ENCODE data around the gene RAET1L.

RAET1L gene

DNA sequence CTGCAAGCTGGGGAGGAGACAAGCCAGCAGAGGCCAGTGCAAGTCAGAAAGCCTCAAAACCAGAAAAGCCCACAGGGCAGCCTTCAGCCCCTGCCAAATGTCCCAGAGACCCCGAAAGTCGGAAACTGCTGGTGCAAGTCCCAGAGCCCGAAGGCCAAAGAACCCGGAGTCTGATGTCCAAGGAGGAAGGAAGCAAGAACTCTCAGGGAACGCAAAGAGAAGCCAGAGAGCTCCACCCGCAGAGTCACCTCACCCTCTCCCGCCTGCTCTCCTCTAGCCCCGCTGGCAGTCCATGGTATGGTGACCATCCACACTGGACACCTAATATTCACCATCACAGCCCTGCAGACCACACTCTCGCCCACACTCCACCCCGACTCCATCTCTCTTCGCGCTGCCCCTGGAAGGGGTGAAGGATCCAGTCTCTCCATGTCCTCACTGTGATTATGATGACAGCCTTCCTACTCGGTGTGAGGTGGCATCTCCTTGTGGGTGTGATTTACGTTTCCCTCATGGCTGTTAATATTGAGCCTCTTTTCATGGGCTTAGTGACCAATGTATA, 33.0 kb upstream of the RAET1L start:
- peaks cover 0 to 3% (median 1%) of the 10 kb centered on the region in 4 experiments for H3K4me1 ChIP-seq (ENCODE audit: control extremely low read depth in 1 of 4, control insufficient read depth in 4 of 4, insufficient read depth in 4 of 4, low read length in 3 of 4)
- peaks cover 0 to 39% (median 11%) of the 10 kb centered on the region in 5 experiments for H3K27me3 ChIP-seq (replicated peaks in 2 of 5; ENCODE audit: control insufficient read depth in 4 of 5, insufficient read depth in 5 of 5, low read length in 4 of 5)
- no peak overlapping the region for H3K27ac ChIP-seq (ENCODE audit: insufficient read depth in 1 of 2, low read depth in 1 of 2, low read length in 2 of 2, poor library complexity in 1 of 2, severe bottlenecking in 2 of 2)
- H3K9me3 ChIP-seq (ENCODE audit: control extremely low read depth in 1 of 5, control insufficient read depth in 4 of 5, insufficient read depth in 2 of 5, low read depth in 1 of 5, low read length in 4 of 5) = no peaks in the 10 kb centered on the region
- ChIA-PET POLR2A (no interaction called here), CTCF (no interaction called here)
- 96% methylated on average over 7 of the region's 14 CpGs for WGBS (ENCODE audit: insufficient coverage)
- H3K36me3 ChIP-seq (ENCODE audit: control insufficient read depth in 4 of 4, insufficient read depth in 4 of 4, low read length in 3 of 4) = peaks cover 0 to 7% (median 0%) of the 10 kb centered on the region in 4 experiments
- no peak for DNase-seq
- H3K4me3 ChIP-seq (ENCODE audit: control insufficient read depth in 1 of 7, extremely low read depth in 1 of 7, insufficient read depth in 4 of 7, low read depth in 2 of 7, low read length in 6 of 7) = no peak overlapping the region

DNA sequence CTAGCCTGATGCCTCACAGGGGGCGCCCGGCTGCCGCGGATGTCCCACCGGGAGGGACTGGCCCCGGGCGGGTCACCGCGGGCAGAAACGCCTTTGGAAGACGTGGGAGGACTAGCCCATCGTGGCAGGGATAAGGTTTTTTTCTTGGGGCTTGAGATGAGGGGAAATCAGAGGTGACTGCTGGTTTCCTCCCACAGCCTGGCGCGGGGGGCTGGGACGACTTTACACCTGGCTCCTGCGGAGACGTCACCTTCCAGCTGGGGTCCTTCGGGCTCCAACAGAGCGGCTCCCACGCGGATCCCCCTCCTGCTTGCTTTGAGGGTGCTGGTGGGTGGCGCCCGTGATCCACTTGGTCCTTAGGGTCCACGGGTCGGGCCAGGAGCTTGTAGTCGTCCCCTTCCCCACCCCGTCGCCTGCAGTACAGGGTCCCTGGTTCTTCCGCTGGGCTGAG, 32.2 kb upstream of the RAET1L start:
- DNase-seq = no peak
- peaks cover 0 to 46% (median 14%) of the 10 kb centered on the region in 5 experiments for H3K27me3 ChIP-seq (replicated peaks in 2 of 5; ENCODE audit: control insufficient read depth in 4 of 5, insufficient read depth in 5 of 5, low read length in 4 of 5)
- H3K36me3 ChIP-seq (ENCODE audit: control insufficient read depth in 4 of 4, insufficient read depth in 4 of 4, low read length in 3 of 4) = peaks cover 0 to 7% (median 0%) of the 10 kb centered on the region in 4 experiments
- CTCF ChIA-PET = no interaction called here
- H3K4me3 ChIP-seq (ENCODE audit: control insufficient read depth in 1 of 7, extremely low read depth in 1 of 7, insufficient read depth in 4 of 7, low read depth in 2 of 7, low read length in 6 of 7) = no peak overlapping the region
- peaks cover 0 to 3% (median 1%) of the 10 kb centered on the region in 4 experiments for H3K4me1 ChIP-seq (ENCODE audit: control extremely low read depth in 1 of 4, control insufficient read depth in 4 of 4, insufficient read depth in 4 of 4, low read length in 3 of 4)
- no peak overlapping the region for H3K27ac ChIP-seq (ENCODE audit: insufficient read depth in 1 of 2, low read depth in 1 of 2, low read length in 2 of 2, poor library complexity in 1 of 2, severe bottlenecking in 2 of 2)
- POLR2A ChIA-PET = no interaction called here
- no peaks in the 10 kb centered on the region for H3K9me3 ChIP-seq (ENCODE audit: control extremely low read depth in 1 of 5, control insufficient read depth in 4 of 5, insufficient read depth in 2 of 5, low read depth in 1 of 5, low read length in 4 of 5)
- 81% methylated on average over 25 of the region's 29 CpGs for WGBS (ENCODE audit: insufficient coverage)

- no peak overlapping the region for H3K27ac ChIP-seq (ENCODE audit: insufficient read depth in 1 of 2, low read depth in 1 of 2, low read length in 2 of 2, poor library complexity in 1 of 2, severe bottlenecking in 2 of 2)
- CTCF ChIA-PET = interaction anchor here (0.6 to 4.2 kb wide), 3 partner anchors 11 to 24 kb away, joined by 3 to 16 read pairs (median 4); partner anchors contain the start of gene ULBP3
- POLR2A ChIA-PET = no interaction called here
- H3K27me3 ChIP-seq (replicated peaks in 2 of 5; ENCODE audit: control insufficient read depth in 4 of 5, insufficient read depth in 5 of 5, low read length in 4 of 5) = peaks cover 0 to 52% (median 14%) of the 10 kb centered on the region in 5 experiments
- no peak for DNase-seq
- peaks cover 0 to 3% (median 1%) of the 10 kb centered on the region in 4 experiments for H3K4me1 ChIP-seq (ENCODE audit: control extremely low read depth in 1 of 4, control insufficient read depth in 4 of 4, insufficient read depth in 4 of 4, low read length in 3 of 4)
- peaks cover 0 to 1% (median 0%) of the 10 kb centered on the region in 4 experiments for H3K36me3 ChIP-seq (ENCODE audit: control insufficient read depth in 4 of 4, insufficient read depth in 4 of 4, low read length in 3 of 4)
- 89% methylated on average over 1 of the region's 4 CpGs for WGBS (ENCODE audit: insufficient coverage)
- no peak overlapping the region for H3K4me3 ChIP-seq (ENCODE audit: control insufficient read depth in 1 of 7, extremely low read depth in 1 of 7, insufficient read depth in 4 of 7, low read depth in 2 of 7, low read length in 6 of 7)
- H3K9me3 ChIP-seq (ENCODE audit: control extremely low read depth in 1 of 5, control insufficient read depth in 4 of 5, insufficient read depth in 2 of 5, low read depth in 1 of 5, low read length in 4 of 5) = no peaks in the 10 kb centered on the region
These were observed 31.6 kb upstream of the RAET1L start for GRCh38 chr6:150056916-150057315.

DNA sequence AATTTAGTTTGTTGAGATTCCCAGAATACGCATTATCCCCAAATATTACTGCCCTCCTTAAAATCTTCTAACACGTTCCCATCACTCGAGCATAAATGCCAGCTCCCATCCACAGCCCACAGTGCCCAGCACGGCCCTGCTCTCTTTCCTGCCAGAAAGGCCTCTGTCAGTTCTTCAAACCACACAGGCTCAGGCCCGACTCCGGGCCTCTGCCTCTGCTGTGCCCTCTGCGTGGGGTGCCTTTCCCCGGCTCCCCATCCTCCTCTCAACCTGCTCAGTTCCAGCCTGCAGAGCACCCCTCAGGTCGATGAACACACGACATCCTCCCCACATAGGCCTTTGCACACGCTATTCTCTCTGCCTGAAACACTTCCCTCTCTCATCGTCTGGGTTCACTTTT, 30.8 kb upstream of the RAET1L start:
- no peaks in the 10 kb centered on the region for H3K36me3 ChIP-seq (ENCODE audit: control insufficient read depth in 4 of 4, insufficient read depth in 4 of 4, low read length in 3 of 4)
- H3K4me1 ChIP-seq (ENCODE audit: control extremely low read depth in 1 of 4, control insufficient read depth in 4 of 4, insufficient read depth in 4 of 4, low read length in 3 of 4) = peaks cover 0 to 3% (median 1%) of the 10 kb centered on the region in 4 experiments
- ChIA-PET CTCF (interaction anchor here (0.7 to 4.2 kb wide), 4 partner anchors 11 to 23 kb away, joined by 3 to 16 read pairs (median 5); partner anchors contain the start of gene ULBP3), POLR2A (interaction anchor here (0.7 kb wide), 1 partner anchor 17 kb away, joined by 3 read pairs; no protein-coding TSS in a partner anchor)
- 92% methylated on average over 12 of the region's 12 CpGs for WGBS (ENCODE audit: insufficient coverage)
- DNase-seq = no peak
- no peak overlapping the region for H3K4me3 ChIP-seq (ENCODE audit: control insufficient read depth in 1 of 7, extremely low read depth in 1 of 7, insufficient read depth in 4 of 7, low read depth in 2 of 7, low read length in 6 of 7)
- no peaks in the 10 kb centered on the region for H3K9me3 ChIP-seq (ENCODE audit: control extremely low read depth in 1 of 5, control insufficient read depth in 4 of 5, insufficient read depth in 2 of 5, low read depth in 1 of 5, low read length in 4 of 5)
- H3K27me3 ChIP-seq (replicated peaks in 2 of 5; ENCODE audit: control insufficient read depth in 4 of 5, insufficient read depth in 5 of 5, low read length in 4 of 5) = peaks cover 0 to 55% (median 14%) of the 10 kb centered on the region in 5 experiments
- H3K27ac ChIP-seq (ENCODE audit: insufficient read depth in 1 of 2, low read depth in 1 of 2, low read length in 2 of 2, poor library complexity in 1 of 2, severe bottlenecking in 2 of 2) = no peak overlapping the region

DNA sequence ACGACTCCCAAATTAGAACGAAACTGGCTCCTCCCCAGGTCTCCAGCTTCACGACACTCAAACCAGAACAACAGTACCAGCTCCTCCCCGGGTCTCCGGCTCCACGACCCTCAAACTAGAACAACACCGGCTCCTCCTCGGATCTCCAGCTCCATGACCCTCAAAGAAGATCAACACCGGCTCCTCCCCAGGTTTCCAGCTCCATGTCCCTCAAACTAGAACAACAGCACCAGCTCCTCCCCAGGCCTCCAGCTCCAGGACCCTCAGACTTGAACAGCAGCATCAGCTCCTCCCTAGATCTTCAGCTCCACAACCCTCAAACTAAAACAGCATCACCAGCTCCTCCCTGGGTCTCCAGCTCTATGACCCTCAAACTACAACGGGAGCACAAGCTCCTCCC, 29.8 kb upstream of the RAET1L start:
- Histone ChIP-seq H3K4me1 (ENCODE audit: control extremely low read depth in 1 of 4, control insufficient read depth in 4 of 4, insufficient read depth in 4 of 4, low read length in 3 of 4) (peaks cover 0 to 2% (median under 1%) of the 10 kb centered on the region in 4 experiments), H3K27me3 (replicated peaks in 2 of 5; ENCODE audit: control insufficient read depth in 4 of 5, insufficient read depth in 5 of 5, low read length in 4 of 5) (peaks cover 0 to 59% (median 14%) of the 10 kb centered on the region in 5 experiments), H3K27ac (ENCODE audit: insufficient read depth in 1 of 2, low read depth in 1 of 2, low read length in 2 of 2, poor library complexity in 1 of 2, severe bottlenecking in 2 of 2) (no peak overlapping the region), H3K9me3 (ENCODE audit: control extremely low read depth in 1 of 5, control insufficient read depth in 4 of 5, insufficient read depth in 2 of 5, low read depth in 1 of 5, low read length in 4 of 5) (no peaks in the 10 kb centered on the region), H3K4me3 (ENCODE audit: control insufficient read depth in 1 of 7, extremely low read depth in 1 of 7, insufficient read depth in 4 of 7, low read depth in 2 of 7, low read length in 6 of 7) (no peak overlapping the region), H3K36me3 (ENCODE audit: control insufficient read depth in 4 of 4, insufficient read depth in 4 of 4, low read length in 3 of 4) (no peaks in the 10 kb centered on the region)
- POLR2A ChIA-PET = no interaction called here
- no peak for DNase-seq
- CTCF ChIA-PET = interaction anchor here (1.3 to 4.2 kb wide), 4 partner anchors 12 to 352 kb away, joined by 3 to 16 read pairs (median 5); partner anchors contain the start of gene ULBP3
- 85% methylated on average over 7 of the region's 10 CpGs for WGBS (ENCODE audit: insufficient coverage)

- Histone ChIP-seq H3K36me3 (ENCODE audit: control insufficient read depth in 4 of 4, insufficient read depth in 4 of 4, low read length in 3 of 4) (no peaks in the 10 kb centered on the region), H3K27me3 (replicated peaks in 2 of 5; ENCODE audit: control insufficient read depth in 4 of 5, insufficient read depth in 5 of 5, low read length in 4 of 5) (peaks cover 0 to 58% (median 12%) of the 10 kb centered on the region in 5 experiments), H3K4me1 (ENCODE audit: control extremely low read depth in 1 of 4, control insufficient read depth in 4 of 4, insufficient read depth in 4 of 4, low read length in 3 of 4) (no peaks in the 10 kb centered on the region), H3K9me3 (ENCODE audit: control extremely low read depth in 1 of 5, control insufficient read depth in 4 of 5, insufficient read depth in 2 of 5, low read depth in 1 of 5, low read length in 4 of 5) (no peaks in the 10 kb centered on the region), H3K27ac (ENCODE audit: insufficient read depth in 1 of 2, low read depth in 1 of 2, low read length in 2 of 2, poor library complexity in 1 of 2, severe bottlenecking in 2 of 2) (no peak overlapping the region), H3K4me3 (ENCODE audit: control insufficient read depth in 1 of 7, extremely low read depth in 1 of 7, insufficient read depth in 4 of 7, low read depth in 2 of 7, low read length in 6 of 7) (no peak overlapping the region)
- POLR2A ChIA-PET = no interaction called here
- no peak for DNase-seq
- CTCF ChIA-PET = interaction anchor here (1.3 to 4.2 kb wide), 4 partner anchors 11 to 27 kb away, joined by 4 to 16 read pairs (median 6); partner anchors contain the start of gene ULBP3
- WGBS (ENCODE audit: insufficient coverage) = 94% methylated on average over 11 of the region's 11 CpGs
These were observed 28.1 kb upstream of the RAET1L start for GRCh38 chr6:150053450-150053849.

- Histone ChIP-seq H3K36me3 (ENCODE audit: control insufficient read depth in 4 of 4, insufficient read depth in 4 of 4, low read length in 3 of 4) (no peaks in the 10 kb centered on the region), H3K9me3 (ENCODE audit: control extremely low read depth in 1 of 5, control insufficient read depth in 4 of 5, insufficient read depth in 2 of 5, low read depth in 1 of 5, low read length in 4 of 5) (no peaks in the 10 kb centered on the region), H3K27me3 (replicated peaks in 2 of 5; ENCODE audit: control insufficient read depth in 4 of 5, insufficient read depth in 5 of 5, low read length in 4 of 5) (peaks cover 0 to 56% (median 16%) of the 10 kb centered on the region in 5 experiments), H3K27ac (ENCODE audit: insufficient read depth in 1 of 2, low read depth in 1 of 2, low read length in 2 of 2, poor library complexity in 1 of 2, severe bottlenecking in 2 of 2) (no peak overlapping the region), H3K4me1 (ENCODE audit: control extremely low read depth in 1 of 4, control insufficient read depth in 4 of 4, insufficient read depth in 4 of 4, low read length in 3 of 4) (no peaks in the 10 kb centered on the region), H3K4me3 (ENCODE audit: control insufficient read depth in 1 of 7, extremely low read depth in 1 of 7, insufficient read depth in 4 of 7, low read depth in 2 of 7, low read length in 6 of 7) (no peak overlapping the region)
- DNase-seq = no peak
- 75% methylated on average over 1 of the region's 4 CpGs for WGBS (ENCODE audit: insufficient coverage)
- ChIA-PET CTCF (no interaction called here), POLR2A (no interaction called here)
These were observed 25.5 kb upstream of the RAET1L start for GRCh38 chr6:150050846-150051245.
